Measurements from ENCODE around the gene MYH1.

The MYH1 gene

GRCh38 chr17:10518271-10519037, at the start of gene MYH1:
TSS of gene MYH1 (minus strand) at chr17:10518542. CDS start at chr17:10516642, 1,900 bp downstream.
- no peak within 1 kb of the TSS for H3K27ac ChIP-seq
- DNase-seq (ENCODE audit: low spot score), result no peak
- TF ChIP-seq, protein P1, sequence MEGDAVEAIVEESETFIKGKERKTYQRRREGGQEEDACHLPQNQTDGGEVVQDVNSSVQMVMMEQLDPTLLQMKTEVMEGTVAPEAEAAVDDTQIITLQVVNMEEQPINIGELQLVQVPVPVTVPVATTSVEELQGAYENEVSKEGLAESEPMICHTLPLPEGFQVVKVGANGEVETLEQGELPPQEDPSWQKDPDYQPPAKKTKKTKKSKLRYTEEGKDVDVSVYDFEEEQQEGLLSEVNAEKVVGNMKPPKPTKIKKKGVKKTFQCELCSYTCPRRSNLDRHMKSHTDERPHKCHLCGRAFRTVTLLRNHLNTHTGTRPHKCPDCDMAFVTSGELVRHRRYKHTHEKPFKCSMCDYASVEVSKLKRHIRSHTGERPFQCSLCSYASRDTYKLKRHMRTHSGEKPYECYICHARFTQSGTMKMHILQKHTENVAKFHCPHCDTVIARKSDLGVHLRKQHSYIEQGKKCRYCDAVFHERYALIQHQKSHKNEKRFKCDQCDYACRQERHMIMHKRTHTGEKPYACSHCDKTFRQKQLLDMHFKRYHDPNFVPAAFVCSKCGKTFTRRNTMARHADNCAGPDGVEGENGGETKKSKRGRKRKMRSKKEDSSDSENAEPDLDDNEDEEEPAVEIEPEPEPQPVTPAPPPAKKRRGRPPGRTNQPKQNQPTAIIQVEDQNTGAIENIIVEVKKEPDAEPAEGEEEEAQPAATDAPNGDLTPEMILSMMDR (IDR thresholded peaks at IDR 0.05), result no peak
- H3K4me3 ChIP-seq, result no peak within 1 kb of the TSS

DNA sequence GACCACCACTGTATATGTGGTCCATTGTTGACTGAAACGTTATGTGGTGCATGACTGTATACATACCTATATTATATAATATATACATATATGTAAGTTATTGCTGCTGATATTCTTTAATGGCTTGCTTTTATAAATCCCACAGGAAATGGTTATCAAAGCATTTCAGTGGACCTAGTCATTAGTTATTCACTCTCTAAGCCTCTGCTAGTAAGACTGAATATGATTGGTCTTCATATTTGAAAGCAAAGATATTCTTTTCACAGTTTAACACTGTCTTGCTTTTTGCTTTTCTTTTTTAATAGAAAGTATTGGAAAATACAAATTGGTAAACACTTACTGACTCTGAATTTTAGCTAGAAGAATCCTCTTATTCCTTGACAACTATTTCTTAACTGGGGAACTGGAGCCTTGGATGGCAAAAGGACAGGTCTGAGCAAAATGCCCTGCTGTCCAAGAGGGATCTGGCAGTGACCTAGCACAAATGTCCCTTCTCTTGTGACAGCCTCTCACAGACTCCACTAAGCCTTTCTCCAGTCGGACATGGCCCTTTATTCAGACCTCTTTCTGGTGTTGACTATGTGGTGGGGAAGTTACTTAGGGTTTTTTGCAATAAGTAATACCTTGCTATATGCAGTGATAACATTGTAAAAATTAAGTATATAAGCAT, 45.8 kb upstream of the MYH1 start:
- H3K4me3 ChIP-seq, result no peak overlapping the region
- TF ChIP-seq, protein P1 (IDR thresholded peaks at IDR 0.05), result no peak
- no peak for DNase-seq (ENCODE audit: low spot score)
- no peak overlapping the region for H3K27ac ChIP-seq

DNA sequence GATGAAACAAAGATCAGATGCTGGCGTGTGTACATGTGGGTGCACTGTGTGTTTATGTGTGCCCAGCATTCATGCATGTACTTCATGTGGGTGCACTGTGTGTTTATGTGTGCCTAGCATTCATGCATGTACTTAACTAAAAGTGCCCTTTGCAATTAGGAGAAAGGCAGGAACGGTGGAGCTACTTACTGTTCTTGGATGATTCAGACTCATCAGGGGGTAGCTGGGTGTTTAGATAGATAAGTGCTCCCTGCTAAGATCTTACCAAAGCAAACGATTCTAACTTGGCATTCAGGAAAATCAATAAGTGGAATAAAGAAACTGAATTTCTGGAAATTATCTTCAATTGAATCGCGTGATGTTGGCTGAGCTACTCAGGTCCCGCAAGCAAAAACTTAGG, 39.7 kb upstream of the MYH1 start:
- DNase-seq (ENCODE audit: low spot score), result no peak
- Histone ChIP-seq H3K4me3 (no peak overlapping the region), H3K27ac (no peak overlapping the region)
- TF ChIP-seq, protein P1 (IDR thresholded peaks at IDR 0.05), result no peak

DNA sequence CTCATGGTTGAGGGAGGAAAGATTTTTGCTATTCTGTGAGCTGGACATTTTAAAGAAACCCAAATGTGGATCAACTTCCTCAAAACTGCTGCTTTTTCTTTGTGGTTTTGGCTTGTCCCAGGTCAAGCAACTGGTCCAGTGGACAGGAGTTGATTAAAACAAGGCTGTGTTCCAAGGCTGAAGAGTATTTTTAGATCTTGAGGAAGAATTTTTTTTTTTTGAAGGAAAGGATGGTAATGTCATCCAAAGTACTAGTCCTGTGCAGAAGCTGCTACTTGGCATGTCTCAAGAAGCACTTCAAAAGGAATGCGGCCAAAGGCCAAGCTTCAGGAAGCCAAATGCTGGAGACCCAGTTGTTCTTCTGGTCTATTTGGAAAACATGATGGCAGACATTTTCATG, 39.1 kb upstream of the MYH1 start:
- TF ChIP-seq, protein P1 (IDR thresholded peaks at IDR 0.05), result no peak
- no peak for DNase-seq (ENCODE audit: low spot score)
- Histone ChIP-seq H3K27ac (no peak overlapping the region), H3K4me3 (no peak overlapping the region)

- no peak overlapping the region for H3K4me3 ChIP-seq
- DNase-seq (ENCODE audit: low spot score), result no peak
- TF ChIP-seq, protein P1 (IDR thresholded peaks at IDR 0.05), result no peak
- no peak overlapping the region for H3K27ac ChIP-seq
Measured at GRCh38 chr17:10556301-10557005, 38.1 kb upstream of the MYH1 start.

DNA sequence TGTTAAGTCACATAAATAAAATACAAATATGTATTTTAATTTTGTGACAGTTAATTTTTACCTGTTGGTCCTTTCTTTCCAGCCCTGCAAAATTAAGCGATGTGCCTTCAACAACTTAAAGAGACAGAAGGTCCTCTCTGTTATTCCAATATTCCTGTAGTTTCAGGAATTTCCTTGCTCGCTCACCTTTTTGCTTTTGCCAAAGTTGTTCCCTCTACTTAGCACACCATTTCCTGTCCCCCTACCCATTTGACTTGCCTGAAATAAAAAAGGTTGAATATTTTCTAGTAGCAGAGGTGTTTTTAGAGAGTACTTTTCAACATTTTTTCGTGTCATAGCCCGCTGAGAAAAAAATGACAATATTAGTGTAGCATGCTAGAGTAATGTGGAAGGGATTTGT, 31.7 kb upstream of the MYH1 start:
- DNase-seq (ENCODE audit: low spot score), result no peak
- Histone ChIP-seq H3K27ac (no peak overlapping the region), H3K4me3 (no peak overlapping the region)
- TF ChIP-seq, protein P1 (IDR thresholded peaks at IDR 0.05), result no peak

Measured in coronary artery (tissue), 2 donors.